Measurements from ENCODE around the gene RASAL1. TPM values are rescaled to one million over a fixed set of nuclear protein-coding genes. Genes with fewer than 3 reads are reported as not detected.

Gene RASAL1
- total RNA-seq, 1 donor from 2014 or later = 11.0 TPM

- Histone ChIP-seq H3K27ac (peak overlapping the region; percentile 3), H3K27me3 (no peaks in the 10 kb centered on the region), H3K9me3 (no peaks in the 10 kb centered on the region), H3K4me3 (no peak overlapping the region), H3K4me1 (peaks cover 9% of the 10 kb centered on the region), H3K36me3 (no peaks in the 10 kb centered on the region)
- peak in 1 of 2 donors; percentile 17 for TF ChIP-seq POLR2AphosphoS5 (IDR thresholded peaks at IDR 0.05; ENCODE audit: insufficient read depth in 1 of 2, low read depth in 1 of 2)
- TF ChIP-seq POLR2A (IDR thresholded peaks at IDR 0.05) = no peak
- intact Hi-C loops (cut with DNase I) = no loop called here
- no peak for DNase-seq (ENCODE audit: extremely low spot score in 2 of 2)
Observed at GRCh38 chr12:113136990-113137511, 1.5 kb upstream of the RASAL1 start.

- H3K27ac ChIP-seq = peak overlapping the region; percentile 3
- no peaks in the 10 kb centered on the region for H3K9me3 ChIP-seq
- no peak for TF ChIP-seq CTCF (IDR thresholded peaks at IDR 0.05)
- no peak for TF ChIP-seq POLR2A (IDR thresholded peaks at IDR 0.05)
- TF ChIP-seq POLR2AphosphoS5 (IDR thresholded peaks at IDR 0.05; ENCODE audit: insufficient read depth in 1 of 2, low read depth in 1 of 2) = no peak
- no peaks in the 10 kb centered on the region for H3K27me3 ChIP-seq
- DNase-seq (ENCODE audit: extremely low spot score in 2 of 2) = no peak
- H3K36me3 ChIP-seq = no peaks in the 10 kb centered on the region
- intact Hi-C loops (cut with DNase I) = no loop called here
- H3K4me3 ChIP-seq = no peak overlapping the region
- H3K4me1 ChIP-seq = peaks cover 9% of the 10 kb centered on the region
Observed at GRCh38 chr12:113136128-113136989, 798 bp upstream of the RASAL1 start.

- no peaks in the 10 kb centered on the region for H3K27me3 ChIP-seq
- H3K4me1 ChIP-seq = peaks cover 9% of the 10 kb centered on the region
- H3K27ac ChIP-seq = no peak overlapping the region
- H3K9me3 ChIP-seq = no peaks in the 10 kb centered on the region
- H3K4me3 ChIP-seq = peak overlapping the region in 1 of 2 donors; percentile 33
- TF ChIP-seq POLR2AphosphoS5 (IDR thresholded peaks at IDR 0.05; ENCODE audit: insufficient read depth in 1 of 2, low read depth in 1 of 2) = no peak
- no peak for TF ChIP-seq CTCF (IDR thresholded peaks at IDR 0.05)
- no peak for TF ChIP-seq POLR2A (IDR thresholded peaks at IDR 0.05)
- no peaks in the 10 kb centered on the region for H3K36me3 ChIP-seq
- no peak for DNase-seq (ENCODE audit: extremely low spot score in 2 of 2)
- intact Hi-C loops (cut with DNase I) = no loop called here
Observed at GRCh38 chr12:113134521-113134951, 1.0 kb downstream of the RASAL1 start.

- Histone ChIP-seq H3K9me3 (no peaks in the 10 kb centered on the region), H3K27ac (no peak overlapping the region), H3K4me1 (peaks cover 9% of the 10 kb centered on the region), H3K27me3 (no peaks in the 10 kb centered on the region), H3K4me3 (no peak overlapping the region), H3K36me3 (no peaks in the 10 kb centered on the region)
- TF ChIP-seq CTCF (IDR thresholded peaks at IDR 0.05) = no peak
- TF ChIP-seq POLR2A (IDR thresholded peaks at IDR 0.05) = no peak
- no peak for TF ChIP-seq POLR2AphosphoS5 (IDR thresholded peaks at IDR 0.05; ENCODE audit: insufficient read depth in 1 of 2, low read depth in 1 of 2)
- intact Hi-C loops (cut with DNase I) = no loop called here
- no peak for DNase-seq (ENCODE audit: extremely low spot score in 2 of 2)
Observed at GRCh38 chr12:113134071-113134470, 1.5 kb downstream of the RASAL1 start.

GRCh38 chr12:113133666-113134065, 1.9 kb downstream of the RASAL1 start:
- TF ChIP-seq POLR2A (IDR thresholded peaks at IDR 0.05) = no peak
- no peak for TF ChIP-seq CTCF (IDR thresholded peaks at IDR 0.05)
- TF ChIP-seq POLR2AphosphoS5 (IDR thresholded peaks at IDR 0.05; ENCODE audit: insufficient read depth in 1 of 2, low read depth in 1 of 2) = no peak
- Histone ChIP-seq H3K4me3 (no peak overlapping the region), H3K9me3 (no peaks in the 10 kb centered on the region), H3K27ac (no peak overlapping the region), H3K27me3 (no peaks in the 10 kb centered on the region), H3K36me3 (no peaks in the 10 kb centered on the region), H3K4me1 (peaks cover 9% of the 10 kb centered on the region)
- no peak for DNase-seq (ENCODE audit: extremely low spot score in 2 of 2)
- intact Hi-C loops (cut with DNase I) = no loop called here
